Small intestine (tissue), 7 donors: ENCODE results near the gene TTC22. TPM values are rescaled to one million over a fixed set of nuclear protein-coding genes. Genes with fewer than 3 reads are reported as not detected.

Experiments used
- DNase-seq, 2 donors: peaks; one replicate each; pipeline versions ENCODE4 v3.0.0 to v3.0.0-alpha.2; 2013
- FAIRE-seq: peaks from 2 replicates; lab custom pipeline; 2012; peaks lifted over from hg19 to GRCh38; lab: Jason Lieb, UNC
- H3K27ac ChIP-seq, 3 donors: one replicate each; pipeline ENCODE4 v1.5.1; 2013; ENCODE audit warnings: low read length in 2 of 3, mild to moderate bottlenecking in 2 of 3, control low read depth in 1 of 3, inconsistent platforms in 1 of 3, low read depth in 1 of 3, moderate library complexity in 1 of 3
- H3K27me3 ChIP-seq, 3 donors: one replicate each; pipeline ENCODE4 v1.6.1; 2013; ENCODE audit warnings: low read length in 3 of 3, inconsistent platforms in 1 of 3; ENCODE audit not compliant: control insufficient read depth in 3 of 3, insufficient read depth in 3 of 3
- H3K36me3 ChIP-seq, 3 donors: one replicate each; pipeline ENCODE4 v1.6.1; 2013; ENCODE audit warnings: low read length in 3 of 3, inconsistent platforms in 1 of 3, low read depth in 1 of 3, mild to moderate bottlenecking in 1 of 3, moderate library complexity in 1 of 3; ENCODE audit not compliant: control insufficient read depth in 3 of 3, insufficient read depth in 2 of 3
- H3K4me1 ChIP-seq, 3 donors: one replicate each; pipeline ENCODE4 v1.6.1; 2013; ENCODE audit warnings: low read length in 2 of 3, inconsistent platforms in 1 of 3, low read depth in 1 of 3, mild to moderate bottlenecking in 1 of 3, moderate library complexity in 1 of 3; ENCODE audit not compliant: control insufficient read depth in 3 of 3, insufficient read depth in 2 of 3
- H3K4me3 ChIP-seq, 3 donors: one replicate each; pipeline ENCODE4 v1.5.1; 2013; ENCODE audit warnings: low read length in 3 of 3, control low read depth in 1 of 3, inconsistent platforms in 1 of 3, low read depth in 1 of 3, mild to moderate bottlenecking in 1 of 3, moderate library complexity in 1 of 3
- H3K9me3 ChIP-seq, 2 donors: one replicate each; pipeline ENCODE4 v1.6.1; 2013; ENCODE audit warnings: low read depth in 1 of 2, low read length in 1 of 2; ENCODE audit not compliant: control insufficient read depth in 2 of 2, insufficient read depth in 1 of 2
- WGBS, 3 donors: extraction: QIAGEN DNeasy Blood & Tissue Kit; methylation state at CpG; one replicate each; pipeline ENCODE4 v1.1.7; 2013; 5-methylcytosine and 5-hydroxymethylcytosine counted together
- polyA plus RNA-seq, 4 donors: library from polyadenylated mRNA; stranded (reverse) in 3 of 4; unstranded in 1 of 4; fragments of 200-250 nt in 3 of 4; fragments of 120-200 nt in 1 of 4; gene quantifications; one replicate each; pipeline versions ENCODE4 v1.2.1 to v1.2.3, GENCODE V29; 2013
- donor health status: healthy with polysubstance abuse.
- donor health status: control.
- donor health status: control.
- donor health status: Bipolar disorder and iron deficiency.
- donor health status: healthy.

Gene TTC22
- polyA plus RNA-seq, 4 donors: 10.7 to 27.7 (median 23.8) TPM

DNA sequence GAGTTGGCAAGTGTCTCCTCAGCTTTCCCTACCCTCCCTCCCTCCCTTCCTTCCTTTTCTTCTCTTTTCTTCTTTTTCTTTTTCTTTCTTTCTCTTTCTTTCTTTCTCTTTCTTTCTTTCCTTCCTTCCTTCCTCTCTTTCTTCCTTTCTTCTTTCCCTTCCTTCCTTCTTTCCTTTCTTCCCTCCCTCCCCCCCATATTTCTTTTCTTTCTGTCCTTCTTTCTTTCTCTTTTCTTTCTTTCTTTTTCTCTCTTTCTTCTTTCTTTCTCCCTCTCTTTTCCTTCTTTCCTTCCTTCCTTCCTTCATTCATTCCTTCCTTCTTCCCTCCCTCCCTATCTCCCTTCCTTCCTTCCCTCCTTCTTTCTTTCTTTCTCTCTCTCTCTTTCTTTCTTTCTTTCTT lies 18.6 kb upstream of the TTC22 start:
- Histone ChIP-seq H3K4me1 (peaks cover 0 to 19% (median 6%) of the 10 kb centered on the region in 3 donors), H3K27ac (no peak overlapping the region), H3K4me3 (no peak overlapping the region), H3K36me3 (peaks cover 0 to 19% (median 0%) of the 10 kb centered on the region in 3 donors), H3K27me3 (no peaks in the 10 kb centered on the region), H3K9me3 (peaks cover 0 to 4% of the 10 kb centered on the region in 2 donors)
- DNase-seq (no peak), FAIRE-seq (no peak)

GRCh38 chr1:54819195-54819536 lies 18.0 kb upstream of the TTC22 start:
- peaks cover 0 to 19% (median 0%) of the 10 kb centered on the region in 3 donors for H3K36me3 ChIP-seq
- no peaks in the 10 kb centered on the region for H3K27me3 ChIP-seq
- FAIRE-seq: no peak
- no peak for DNase-seq
- H3K9me3 ChIP-seq: peaks cover 0 to 4% of the 10 kb centered on the region in 2 donors
- WGBS, 3 donors: 88 to 97% (median 94%) methylated on average over 4 of the region's 4 CpGs
- H3K27ac ChIP-seq: no peak overlapping the region
- no peak overlapping the region for H3K4me3 ChIP-seq
- H3K4me1 ChIP-seq: peaks cover 0 to 25% (median 6%) of the 10 kb centered on the region in 3 donors

GRCh38 chr1:54818461-54819194 lies 17.5 kb upstream of the TTC22 start:
- H3K4me1 ChIP-seq: peaks cover 0 to 30% (median 6%) of the 10 kb centered on the region in 3 donors
- no peak overlapping the region for H3K4me3 ChIP-seq
- WGBS, 3 donors: 62 to 70% (median 67%) methylated on average over 5 of the region's 5 CpGs
- H3K36me3 ChIP-seq: peaks cover 0 to 16% (median 0%) of the 10 kb centered on the region in 3 donors
- no peaks in the 10 kb centered on the region for H3K27me3 ChIP-seq
- FAIRE-seq (no peak), DNase-seq (no peak)
- H3K9me3 ChIP-seq: no peaks in the 10 kb centered on the region
- H3K27ac ChIP-seq: no peak overlapping the region

GRCh38 chr1:54816951-54817350 lies 15.8 kb upstream of the TTC22 start:
- H3K4me3 ChIP-seq: no peak overlapping the region
- DNase-seq: no peak
- peaks cover 0 to 37% (median 6%) of the 10 kb centered on the region in 3 donors for H3K4me1 ChIP-seq
- no peaks in the 10 kb centered on the region for H3K9me3 ChIP-seq
- H3K27ac ChIP-seq: no peak overlapping the region
- 90 to 93% (median 92%) methylated on average over 13 of the region's 13 CpGs for WGBS, 3 donors
- no peak for FAIRE-seq
- no peaks in the 10 kb centered on the region for H3K27me3 ChIP-seq
- peaks cover 0 to 16% (median 0%) of the 10 kb centered on the region in 3 donors for H3K36me3 ChIP-seq

DNA sequence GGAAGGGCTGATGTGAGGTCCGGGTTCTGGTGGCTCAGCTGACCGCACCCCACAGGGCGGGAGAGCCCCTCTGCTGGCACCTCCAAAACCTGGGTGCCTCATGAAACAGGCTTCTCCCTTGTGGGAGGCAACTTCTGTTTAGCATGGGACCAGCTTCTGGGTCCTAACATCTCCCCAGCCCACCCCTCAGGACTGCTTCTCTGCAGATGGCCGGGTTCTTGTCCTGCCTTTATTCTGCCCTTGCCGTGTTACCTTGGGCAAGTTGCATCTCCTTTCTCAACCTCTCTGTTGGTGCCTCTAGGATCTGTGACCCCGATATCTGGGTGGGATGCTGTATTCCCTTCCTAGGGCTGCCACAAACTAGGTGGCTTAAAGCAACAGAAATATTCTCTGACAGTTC lies 15.0 kb upstream of the TTC22 start:
- Histone ChIP-seq H3K9me3 (no peaks in the 10 kb centered on the region), H3K4me1 (peaks cover 0 to 37% (median 6%) of the 10 kb centered on the region in 3 donors), H3K4me3 (peak overlapping the region in 2 of 3 donors; percentile 6 to 8), H3K36me3 (peaks cover 0 to 16% (median 0%) of the 10 kb centered on the region in 3 donors), H3K27me3 (no peaks in the 10 kb centered on the region), H3K27ac (peak overlapping the region; percentile 67 to 79 (median 78))
- WGBS, 3 donors: 32 to 64% (median 51%) methylated on average over 6 of the region's 6 CpGs
- FAIRE-seq (no peak), DNase-seq (no peak)

DNA sequence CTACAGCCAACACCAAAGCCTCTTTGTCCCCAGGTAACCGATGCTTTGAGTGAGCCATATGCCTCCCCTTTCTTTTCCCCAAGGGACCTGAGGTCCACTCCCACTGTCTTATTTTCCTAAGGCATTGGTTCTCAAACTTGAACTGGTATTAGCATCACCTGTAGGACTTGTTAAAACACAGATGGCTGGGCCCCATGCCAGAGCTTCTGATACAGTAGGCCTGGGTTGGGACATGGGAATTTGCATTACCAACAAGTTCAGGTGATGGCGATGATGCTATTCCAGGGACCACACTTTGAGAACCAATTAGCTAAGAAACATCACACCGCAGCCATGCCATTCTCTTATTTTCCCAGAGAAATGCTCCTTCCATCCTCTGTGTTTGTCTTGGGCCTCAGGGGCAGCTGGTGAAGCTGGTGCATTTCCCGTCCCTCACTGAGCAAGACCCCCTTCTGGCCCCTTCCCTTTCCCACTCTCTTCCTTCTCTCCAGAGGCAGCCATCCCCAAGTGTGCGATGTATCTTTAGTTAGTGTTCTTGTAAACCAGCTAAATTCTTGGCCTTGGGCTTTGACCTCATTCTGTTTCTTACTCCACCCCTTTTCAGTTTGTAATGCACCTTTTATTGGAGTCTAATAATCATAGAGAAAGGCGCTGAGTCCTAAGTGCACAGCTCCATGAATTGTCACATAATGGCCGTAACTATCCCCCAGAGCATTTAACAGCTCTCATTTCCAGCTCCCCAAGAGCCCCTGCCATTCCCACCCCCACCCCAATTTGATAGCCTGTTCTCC lies 14.2 kb upstream of the TTC22 start:
- H3K4me1 ChIP-seq: peaks cover 0 to 39% (median 6%) of the 10 kb centered on the region in 3 donors
- no peaks in the 10 kb centered on the region for H3K27me3 ChIP-seq
- no peak for FAIRE-seq
- peak; percentile 88 to 94 for DNase-seq
- peaks cover 0 to 16% (median 0%) of the 10 kb centered on the region in 3 donors for H3K36me3 ChIP-seq
- peak overlapping the region; percentile 67 to 86 (median 78) for H3K27ac ChIP-seq
- no peaks in the 10 kb centered on the region for H3K9me3 ChIP-seq
- 35 to 71% (median 52%) methylated on average over 7 of the region's 7 CpGs for WGBS, 3 donors
- peak overlapping the region in 2 of 3 donors; percentile 8 to 21 for H3K4me3 ChIP-seq

GRCh38 chr1:54814571-54814970 lies 13.4 kb upstream of the TTC22 start:
- Histone ChIP-seq H3K9me3 (no peaks in the 10 kb centered on the region), H3K4me1 (peaks cover 0 to 46% (median 6%) of the 10 kb centered on the region in 3 donors), H3K27ac (peak overlapping the region; percentile 64 to 86 (median 78)), H3K4me3 (peak overlapping the region in 2 of 3 donors; percentile 21 to 29), H3K27me3 (no peaks in the 10 kb centered on the region), H3K36me3 (peaks cover 0 to 14% (median 0%) of the 10 kb centered on the region in 3 donors)
- FAIRE-seq (no peak), DNase-seq (no peak)
- 45 to 74% (median 61%) methylated on average over 5 of the region's 5 CpGs for WGBS, 3 donors

GRCh38 chr1:54814126-54814498 lies 13.0 kb upstream of the TTC22 start:
- peak; percentile 85 to 94 for DNase-seq
- Histone ChIP-seq H3K9me3 (no peaks in the 10 kb centered on the region), H3K4me3 (peak overlapping the region in 2 of 3 donors; percentile 21 to 29), H3K36me3 (peaks cover 0 to 12% (median 0%) of the 10 kb centered on the region in 3 donors), H3K27ac (peak overlapping the region; percentile 64 to 86 (median 78)), H3K27me3 (no peaks in the 10 kb centered on the region), H3K4me1 (peaks cover 0 to 50% (median 6%) of the 10 kb centered on the region in 3 donors)
- WGBS, 3 donors: 28 to 53% (median 46%) methylated on average over 10 of the region's 10 CpGs
- FAIRE-seq: no peak
